SK-N-SH (cell line): ENCODE results near the gene SLC2A13. TPM values are rescaled to one million over a fixed set of nuclear protein-coding genes. Genes with fewer than 3 reads are reported as not detected.

Source experiments
- CTCF ChIA-PET: fragments of 300-600, 350-600 bp; formaldehyde crosslinking; extraction: SDS; loops from one replicate; lab custom pipeline; 2021; lab: Yijun Ruan, JAX
- POLR2A ChIA-PET: fragments of 350-600 bp; sonication (Branson Sonifier 250); formaldehyde crosslinking; extraction: SDS; loops from one replicate; lab custom pipeline; 2020; ENCODE audit warnings: antibody characterized with exemption, inconsistent platforms; lab: Yijun Ruan, JAX
- DNase-seq: peaks from one replicate; pipeline ENCODE4 v3.0.0; 2012
- H2AFZ ChIP-seq: fragments of 200-600 bp; sonication (generic); 2 replicates; pipeline ENCODE4 v1.8.1; 2016; ENCODE audit warnings: antibody characterized with exemption, mild to moderate bottlenecking, low read depth
- H3F3A ChIP-seq: fragments of 200-600 bp; sonication (generic); replicated peaks from 2 replicates; pipeline ENCODE3; 2016; ENCODE audit warnings: antibody characterized with exemption, mild to moderate bottlenecking; ENCODE audit not compliant: insufficient read depth
- H3K27ac ChIP-seq, 2 experiments: fragments of 200-500 bp in 1 of 2; fragments of 200-600 bp in 1 of 2; sonication (Bioruptor generic) in 1 of 2; sonication (generic), shearing (Covaris generic) in 1 of 2; 2 replicates each; pipeline versions ENCODE4 v1.5.1 to v1.6.1; 2014 to 2016; ENCODE audit warnings: low read depth in 2 of 2, inconsistent platforms in 1 of 2, low read length in 1 of 2, mild to moderate bottlenecking in 1 of 2, mixed read lengths in 1 of 2
- H3K27me3 ChIP-seq: fragments of 200-600 bp; sonication (generic), shearing (Covaris generic); 2 replicates; pipeline ENCODE4 v1.6.1; 2016; ENCODE audit warnings: mixed run types; ENCODE audit not compliant: insufficient read depth
- H3K36me3 ChIP-seq, 2 experiments: fragments of 200-500 bp in 1 of 2; fragments of 200-600 bp in 1 of 2; sonication (Bioruptor generic) in 1 of 2; sonication (generic) in 1 of 2; replicated peaks in 1 of 2; 2 replicates each; pipeline versions ENCODE3 to v1.5.1; 2014 to 2016; ENCODE audit warnings: low read length in 1 of 2, mild to moderate bottlenecking in 1 of 2; ENCODE audit not compliant: insufficient read depth in 2 of 2, control insufficient read depth in 1 of 2
- H3K4me1 ChIP-seq, 2 experiments: fragments of 200-500 bp in 1 of 2; fragments of 200-600 bp in 1 of 2; sonication (Bioruptor generic) in 1 of 2; sonication (generic), shearing (Covaris generic) in 1 of 2; 2 replicates each; pipeline versions ENCODE4 v1.5.1 to v1.6.1; 2014 to 2016; ENCODE audit warnings: low read depth in 1 of 2, low read length in 1 of 2, mixed run types in 1 of 2; ENCODE audit not compliant: insufficient read depth in 2 of 2, control insufficient read depth in 1 of 2
- H3K4me2 ChIP-seq: fragments of 200-600 bp; sonication (generic), shearing (Covaris generic); 2 replicates; pipeline ENCODE4 v1.6.1; 2017; ENCODE audit warnings: mixed run types
- H3K4me3 ChIP-seq, 2 experiments: fragments of 200-500 bp in 1 of 2; fragments of 200-600 bp in 1 of 2; sonication (Bioruptor generic) in 1 of 2; sonication (generic), shearing (Covaris generic) in 1 of 2; 2 replicates each; pipeline versions ENCODE4 v1.5.1 to v1.8.1; 2014 to 2016; ENCODE audit warnings: low read depth in 2 of 2, inconsistent platforms in 1 of 2, low read length in 1 of 2, mild to moderate bottlenecking in 1 of 2, mixed read lengths in 1 of 2, moderate library complexity in 1 of 2
- H3K79me2 ChIP-seq: fragments of 200-600 bp; sonication (generic); 2 replicates; pipeline ENCODE4 v1.8.1; 2017; ENCODE audit warnings: mild to moderate bottlenecking; ENCODE audit not compliant: insufficient read depth
- H3K9ac ChIP-seq: fragments of 200-600 bp; sonication (generic); 2 replicates; pipeline ENCODE4 v1.6.1; 2017; ENCODE audit warnings: mixed run types
- H3K9me2 ChIP-seq: fragments of 200-600 bp; sonication (generic); 2 replicates; pipeline ENCODE4 v1.6.1; 2017; ENCODE audit warnings: mixed run types
- H3K9me3 ChIP-seq: fragments of 200-600 bp; sonication (generic); 2 replicates; pipeline ENCODE4 v1.6.1; 2017; ENCODE audit warnings: mixed run types, mild to moderate bottlenecking, moderate library complexity
- H4K20me1 ChIP-seq: fragments of 200-600 bp; sonication (generic); 2 replicates; pipeline ENCODE4 v1.6.1; 2017; ENCODE audit warnings: mild to moderate bottlenecking, mixed run types; ENCODE audit not compliant: insufficient read depth
- EZH2phosphoT487 ChIP-seq: fragments of 200-600 bp; sonication (generic); IDR thresholded peaks from 2 replicates; pipeline ENCODE4 v1.6.1; 2017; ENCODE audit warnings: low read depth, mixed run types, mild to moderate bottlenecking, antibody characterized with exemption, moderate library complexity, borderline replicate concordance
- FOXJ3 ChIP-seq: sonication (generic); formaldehyde crosslinking; IDR thresholded peaks from 2 replicates; pipeline ENCODE4 v1.5.1; 2020; ENCODE audit warnings: mild to moderate bottlenecking, missing genetic modification reagents
- RCOR1 ChIP-seq: fragments of 150-350 bp; IDR thresholded peaks from 2 replicates; pipeline ENCODE4 v1.6.1; 2017; ENCODE audit warnings: antibody characterized with exemption, low read length
- TAF1 ChIP-seq: IDR thresholded peaks from 2 replicates; pipeline ENCODE4 v1.6.1; 2012; ENCODE audit warnings: low read depth, mild to moderate bottlenecking, low read length, moderate library complexity, borderline replicate concordance
- USF1 ChIP-seq: IDR thresholded peaks from 2 replicates; pipeline ENCODE4 v1.4.0; 2012; ENCODE audit warnings: low read depth, borderline replicate concordance
- WGBS: methylation state at CpG from one replicate; pipeline ENCODE4 v1.1.6; 2017; ENCODE audit warnings: low lambda C conversion rate; 5-methylcytosine and 5-hydroxymethylcytosine counted together
- polyA plus RNA-seq, 3 experiments: library from polyadenylated mRNA; depleted of rRNA; stranded (reverse); fragments of >200 nt; gene quantifications; 2 replicates each; pipeline ENCODE4 v1.2.3, GENCODE V29; 2012
- small RNA-seq, 7 experiments: library from RNA; depleted of rRNA; stranded (forward); fragments of <200 nt; gene quantifications; one replicate each; pipeline ENCODE3, GENCODE V24; 2012

The SLC2A13 gene
- polyA plus RNA-seq, 1 of the 3 experiments (the other 2 are of a cell fraction) = 0.21 TPM

- POLR2A ChIA-PET = no interaction called here
- WGBS = 92% methylated on average over 20 of the region's 20 CpGs
- no peak overlapping the region for H3K27ac ChIP-seq
Measured at GRCh38 chr12:39712334-39712733, 393.5 kb downstream of the SLC2A13 start.

More at GRCh38 chr12:39712334-39712733, 393.5 kb downstream of the SLC2A13 start:
- Histone ChIP-seq H3K27me3 (no peaks in the 10 kb centered on the region), H3K4me1 (no peaks in the 10 kb centered on the region), H2AFZ (no peak overlapping the region), H3K4me2 (no peak overlapping the region), H3K36me3 (no peaks in the 10 kb centered on the region), H3K9ac (no peak overlapping the region), H3K4me3 (no peak overlapping the region), H3K9me3 (no peaks in the 10 kb centered on the region), H3K9me2 (no peaks in the 10 kb centered on the region), H3F3A (peaks cover 17% of the 10 kb centered on the region), H4K20me1 (no peaks in the 10 kb centered on the region), H3K79me2 (no peaks in the 10 kb centered on the region)
- DNase-seq = no peak
- CTCF ChIA-PET = no interaction called here
- no peak for TF ChIP-seq EZH2phosphoT487
- TF ChIP-seq RCOR1 = no peak
- TF ChIP-seq FOXJ3 (CRISPR knock-in tag) = no peak
- no peak for TF ChIP-seq TAF1
- no peak for TF ChIP-seq USF1

Small RNA genes within 50 kb of the gene (small RNA-seq; reads per million reads assigned to genes)
- gene RF00414 = 0 reads per million in 7 experiments

Other genes starting within 250 kb of the SLC2A13 start
- 0.08 and 0.10 TPM in 2 replicates for gene LRRK2, start 118.9 kb upstream of the SLC2A13 start, polyA plus RNA-seq (2012; rRNA removed)